ENCODE results near the gene MTAP. TPM values are rescaled to one million over a fixed set of nuclear protein-coding genes. Genes with fewer than 3 reads are reported as not detected.

MTAP gene
- polyA plus RNA-seq, 3 donors: 7.4 to 11.3 (median 7.8) TPM

DNA sequence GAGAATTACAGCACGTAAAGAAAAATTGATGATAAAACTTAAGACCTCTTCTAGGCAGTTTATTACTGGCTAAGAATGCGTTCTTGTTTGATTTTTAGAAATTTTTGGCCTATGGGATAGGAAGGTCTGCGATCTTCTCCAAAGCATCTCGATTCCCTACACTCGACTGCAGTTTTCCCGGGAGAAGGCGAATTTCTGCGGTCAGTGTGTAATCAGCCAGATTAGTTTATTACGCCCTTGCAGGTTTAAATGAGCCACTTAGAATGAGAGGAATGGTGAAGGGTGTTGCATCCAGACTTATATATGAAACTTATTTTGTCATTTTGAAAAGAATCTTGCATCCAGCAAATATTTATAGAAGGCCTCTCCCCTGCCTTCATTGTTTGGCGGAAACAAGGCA, 1.2 kb downstream of the MTAP start:
- Mint-ChIP-seq H3K36me3 (peaks cover 8 to 19% of the 10 kb centered on the region in 2 donors), H3K27me3 (ENCODE audit: low read depth in 3 of 3) (peaks cover 7 to 14% (median 9%) of the 10 kb centered on the region in 3 donors), H3K27ac (peak overlapping the region in 6 of 7 donors; percentile 61 to 97 (median 88)), H3K4me1 (peaks cover 45% of the 10 kb centered on the region), H3K4me3 (peak overlapping the region; percentile 99 to 100), H3K9me3 (no peaks in the 10 kb centered on the region)
- Histone ChIP-seq H3K36me3 (replicated peaks in 1 of 2; ENCODE audit: control insufficient read depth in 1 of 2, insufficient read depth in 2 of 2, low read length in 2 of 2) (peaks cover 1 to 5% of the 10 kb centered on the region in 2 donors), H4K20me1 (ENCODE audit: insufficient read depth, low read length) (peaks cover 20% of the 10 kb centered on the region), H3K4me1 (ENCODE audit: control insufficient read depth in 1 of 2, insufficient read depth in 2 of 2, low read length in 2 of 2) (peaks cover 17 to 24% of the 10 kb centered on the region in 2 donors), H3K9me3 (replicated peaks in 1 of 2; ENCODE audit: control insufficient read depth in 1 of 2, insufficient read depth in 1 of 2, low read length in 2 of 2) (no peaks in the 10 kb centered on the region), H3K9ac (ENCODE audit: insufficient read depth, low read length, poor library complexity, severe bottlenecking) (peak overlapping the region; percentile 58), H3K4me2 (replicated peaks; ENCODE audit: extremely low read depth, low read length, poor library complexity, severe bottlenecking) (peak overlapping the region; percentile 95), H2AFZ (ENCODE audit: insufficient read depth, low read depth, low read length, poor library complexity, severe bottlenecking) (peak overlapping the region; percentile 86), H3K27me3 (ENCODE audit: control insufficient read depth in 2 of 2, insufficient read depth in 2 of 2, low read length in 2 of 2) (peaks cover 0 to 9% of the 10 kb centered on the region in 2 donors), H3K4me3 (replicated peaks in 1 of 3; ENCODE audit: low read depth in 2 of 3, low read length in 3 of 3) (peak overlapping the region; percentile 71 to 85 (median 76)), H3K79me2 (ENCODE audit: insufficient read depth, low read length) (peaks cover 66% of the 10 kb centered on the region), H3K27ac (ENCODE audit: low read depth in 1 of 2, low read length in 2 of 2) (peak overlapping the region; percentile 39 to 67)
- TF ChIP-seq, protein P1, sequence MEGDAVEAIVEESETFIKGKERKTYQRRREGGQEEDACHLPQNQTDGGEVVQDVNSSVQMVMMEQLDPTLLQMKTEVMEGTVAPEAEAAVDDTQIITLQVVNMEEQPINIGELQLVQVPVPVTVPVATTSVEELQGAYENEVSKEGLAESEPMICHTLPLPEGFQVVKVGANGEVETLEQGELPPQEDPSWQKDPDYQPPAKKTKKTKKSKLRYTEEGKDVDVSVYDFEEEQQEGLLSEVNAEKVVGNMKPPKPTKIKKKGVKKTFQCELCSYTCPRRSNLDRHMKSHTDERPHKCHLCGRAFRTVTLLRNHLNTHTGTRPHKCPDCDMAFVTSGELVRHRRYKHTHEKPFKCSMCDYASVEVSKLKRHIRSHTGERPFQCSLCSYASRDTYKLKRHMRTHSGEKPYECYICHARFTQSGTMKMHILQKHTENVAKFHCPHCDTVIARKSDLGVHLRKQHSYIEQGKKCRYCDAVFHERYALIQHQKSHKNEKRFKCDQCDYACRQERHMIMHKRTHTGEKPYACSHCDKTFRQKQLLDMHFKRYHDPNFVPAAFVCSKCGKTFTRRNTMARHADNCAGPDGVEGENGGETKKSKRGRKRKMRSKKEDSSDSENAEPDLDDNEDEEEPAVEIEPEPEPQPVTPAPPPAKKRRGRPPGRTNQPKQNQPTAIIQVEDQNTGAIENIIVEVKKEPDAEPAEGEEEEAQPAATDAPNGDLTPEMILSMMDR (IDR thresholded peaks at IDR 0.05): no peak
- intact Hi-C loops (cut with micrococcal nuclease): no loop called here
- no peak for DNase-seq
- no CpG with 5 or more reads among the region's 10 CpGs for WGBS (ENCODE audit: insufficient coverage)

DNA sequence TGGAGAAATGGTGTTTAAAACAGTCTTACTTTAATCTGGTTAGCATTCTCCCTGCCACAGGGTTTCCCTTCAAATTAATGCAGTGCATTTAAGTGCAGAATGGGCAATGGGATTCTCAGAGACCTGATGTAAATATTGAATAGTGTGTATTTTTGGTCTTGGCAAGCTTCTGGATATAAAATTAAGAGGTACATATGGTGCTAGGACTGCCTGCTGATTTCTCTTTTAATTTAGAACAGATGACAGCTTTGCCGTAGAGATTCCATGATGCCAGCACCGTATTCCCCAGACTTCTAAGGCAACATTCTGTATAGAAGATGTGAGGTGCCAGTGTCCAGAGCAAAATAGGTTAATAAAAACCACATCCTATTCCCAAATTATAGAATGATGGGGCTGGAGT, 1.9 kb downstream of the MTAP start:
- Mint-ChIP-seq H3K27ac (no peak overlapping the region), H3K27me3 (ENCODE audit: low read depth in 3 of 3) (peaks cover 7 to 14% (median 7%) of the 10 kb centered on the region in 3 donors), H3K4me3 (no peak overlapping the region), H3K9me3 (no peaks in the 10 kb centered on the region), H3K36me3 (peaks cover 14 to 26% of the 10 kb centered on the region in 2 donors), H3K4me1 (peaks cover 45% of the 10 kb centered on the region)
- Histone ChIP-seq H3K27ac (ENCODE audit: low read depth in 1 of 2, low read length in 2 of 2) (no peak overlapping the region), H3K4me1 (ENCODE audit: control insufficient read depth in 1 of 2, insufficient read depth in 2 of 2, low read length in 2 of 2) (peaks cover 17 to 24% of the 10 kb centered on the region in 2 donors), H2AFZ (ENCODE audit: insufficient read depth, low read depth, low read length, poor library complexity, severe bottlenecking) (no peak overlapping the region), H3K4me2 (replicated peaks; ENCODE audit: extremely low read depth, low read length, poor library complexity, severe bottlenecking) (no peak overlapping the region), H3K36me3 (replicated peaks in 1 of 2; ENCODE audit: control insufficient read depth in 1 of 2, insufficient read depth in 2 of 2, low read length in 2 of 2) (peaks cover 6 to 12% of the 10 kb centered on the region in 2 donors), H3K27me3 (ENCODE audit: control insufficient read depth in 2 of 2, insufficient read depth in 2 of 2, low read length in 2 of 2) (peaks cover 0 to 8% of the 10 kb centered on the region in 2 donors), H3K9me3 (replicated peaks in 1 of 2; ENCODE audit: control insufficient read depth in 1 of 2, insufficient read depth in 1 of 2, low read length in 2 of 2) (no peaks in the 10 kb centered on the region), H3K4me3 (replicated peaks in 1 of 3; ENCODE audit: low read depth in 2 of 3, low read length in 3 of 3) (no peak overlapping the region), H4K20me1 (ENCODE audit: insufficient read depth, low read length) (peaks cover 20% of the 10 kb centered on the region), H3K9ac (ENCODE audit: insufficient read depth, low read length, poor library complexity, severe bottlenecking) (no peak overlapping the region), H3K79me2 (ENCODE audit: insufficient read depth, low read length) (peaks cover 71% of the 10 kb centered on the region)
- TF ChIP-seq, protein P1 (IDR thresholded peaks at IDR 0.05): no peak
- intact Hi-C loops (cut with micrococcal nuclease): no loop called here
- DNase-seq: no peak
- WGBS (ENCODE audit: insufficient coverage): 94% methylated on average over 2 of the region's 2 CpGs
